Measurements from ENCODE around the gene HIVEP1.

DNA sequence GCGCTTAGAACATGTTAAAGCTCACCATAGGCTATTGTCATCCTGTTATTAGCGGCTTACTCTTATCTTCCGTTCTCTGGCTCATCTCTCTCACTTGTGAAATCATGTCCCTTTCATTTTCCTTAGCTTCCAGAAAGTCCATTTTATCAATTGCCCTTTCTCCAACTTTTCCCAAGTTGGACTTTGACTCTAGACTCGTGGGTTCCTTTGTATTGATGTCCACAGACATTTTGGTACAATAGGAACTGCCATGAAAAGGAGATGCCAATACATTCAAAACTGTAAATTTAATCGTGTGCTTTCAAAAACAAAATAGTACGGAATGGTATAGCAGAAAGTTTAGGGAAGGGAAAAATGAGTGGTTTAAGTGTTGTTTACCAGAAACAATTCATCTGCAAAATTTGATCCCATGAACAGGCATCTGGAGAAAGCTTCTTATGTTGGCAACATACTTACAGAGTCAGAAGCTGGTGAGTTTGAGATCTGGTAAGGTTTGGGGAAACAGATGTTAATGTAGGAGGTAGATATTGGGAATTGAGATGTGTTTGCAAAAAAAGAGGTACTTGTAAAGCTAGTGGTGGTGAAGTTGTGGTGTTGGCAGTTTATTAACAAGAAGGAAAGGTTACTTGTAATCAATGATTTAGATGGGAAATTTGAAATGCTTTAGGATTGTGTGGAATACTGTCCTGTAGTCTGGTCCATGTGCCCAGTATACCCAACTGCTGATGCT lies 10.2 kb upstream of the HIVEP1 start:
- TF ChIP-seq EZH2phosphoT487 (IDR thresholded peaks at IDR 0.05; ENCODE audit: borderline replicate concordance, low read length) (no peak), EZH2 (IDR thresholded peaks at IDR 0.05; ENCODE audit: low read length, unreplicated experiment) (no peak)
- TF ChIP-seq, protein P1, sequence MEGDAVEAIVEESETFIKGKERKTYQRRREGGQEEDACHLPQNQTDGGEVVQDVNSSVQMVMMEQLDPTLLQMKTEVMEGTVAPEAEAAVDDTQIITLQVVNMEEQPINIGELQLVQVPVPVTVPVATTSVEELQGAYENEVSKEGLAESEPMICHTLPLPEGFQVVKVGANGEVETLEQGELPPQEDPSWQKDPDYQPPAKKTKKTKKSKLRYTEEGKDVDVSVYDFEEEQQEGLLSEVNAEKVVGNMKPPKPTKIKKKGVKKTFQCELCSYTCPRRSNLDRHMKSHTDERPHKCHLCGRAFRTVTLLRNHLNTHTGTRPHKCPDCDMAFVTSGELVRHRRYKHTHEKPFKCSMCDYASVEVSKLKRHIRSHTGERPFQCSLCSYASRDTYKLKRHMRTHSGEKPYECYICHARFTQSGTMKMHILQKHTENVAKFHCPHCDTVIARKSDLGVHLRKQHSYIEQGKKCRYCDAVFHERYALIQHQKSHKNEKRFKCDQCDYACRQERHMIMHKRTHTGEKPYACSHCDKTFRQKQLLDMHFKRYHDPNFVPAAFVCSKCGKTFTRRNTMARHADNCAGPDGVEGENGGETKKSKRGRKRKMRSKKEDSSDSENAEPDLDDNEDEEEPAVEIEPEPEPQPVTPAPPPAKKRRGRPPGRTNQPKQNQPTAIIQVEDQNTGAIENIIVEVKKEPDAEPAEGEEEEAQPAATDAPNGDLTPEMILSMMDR (conservative IDR thresholded peaks at IDR 0.05; ENCODE audit: low read depth, low read length): no peak
